Omental fat pad (tissue), 4 donors: ENCODE results near the gene BIRC2. TPM values are rescaled to one million over a fixed set of nuclear protein-coding genes. Genes with fewer than 3 reads are reported as not detected.
"Not testable (repeated sequence)": the region's sequence is repeated elsewhere in the genome, so short reads cannot be mapped to it uniquely, and the experiment has no call there.

ENCODE experiments used
- ATAC-seq: fragments of 150-250 bp; one replicate; pipeline ENCODE4 v1.9.1; 2016; ENCODE audit warnings: mild to moderate bottlenecking, moderate library complexity; ENCODE audit not compliant: low FRiP score
- DNase-seq: peaks from one replicate; pipeline ENCODE4 v3.0.0-alpha.2; 2019; ENCODE audit warnings: low spot score
- total RNA-seq, 4 donors: library from RNA; depleted of rRNA; stranded (reverse); fragments of >200 nt; gene quantifications; one replicate each; pipeline ENCODE4 v1.1.0, GENCODE V29; 2016
- TF ChIP-seq, protein P1 (sequence below), 3 donors: fragments of 450-650 bp; IDR thresholded peaks; one replicate each; pipeline ENCODE4 v1.5.1; 2016 to 2017; ENCODE audit warnings: antibody characterized with exemption in 3 of 3, mild to moderate bottlenecking in 3 of 3, moderate library complexity in 2 of 3

The BIRC2 gene
- total RNA-seq, 4 donors from 2014 or later, result 39.4 to 56.0 (median 53.4) TPM

GRCh38 chr11:102323542-102324251 is 23.3 kb upstream of the BIRC2 start:
- ATAC-seq (peak; percentile 89), DNase-seq (no peak)
- TF ChIP-seq, protein P1, sequence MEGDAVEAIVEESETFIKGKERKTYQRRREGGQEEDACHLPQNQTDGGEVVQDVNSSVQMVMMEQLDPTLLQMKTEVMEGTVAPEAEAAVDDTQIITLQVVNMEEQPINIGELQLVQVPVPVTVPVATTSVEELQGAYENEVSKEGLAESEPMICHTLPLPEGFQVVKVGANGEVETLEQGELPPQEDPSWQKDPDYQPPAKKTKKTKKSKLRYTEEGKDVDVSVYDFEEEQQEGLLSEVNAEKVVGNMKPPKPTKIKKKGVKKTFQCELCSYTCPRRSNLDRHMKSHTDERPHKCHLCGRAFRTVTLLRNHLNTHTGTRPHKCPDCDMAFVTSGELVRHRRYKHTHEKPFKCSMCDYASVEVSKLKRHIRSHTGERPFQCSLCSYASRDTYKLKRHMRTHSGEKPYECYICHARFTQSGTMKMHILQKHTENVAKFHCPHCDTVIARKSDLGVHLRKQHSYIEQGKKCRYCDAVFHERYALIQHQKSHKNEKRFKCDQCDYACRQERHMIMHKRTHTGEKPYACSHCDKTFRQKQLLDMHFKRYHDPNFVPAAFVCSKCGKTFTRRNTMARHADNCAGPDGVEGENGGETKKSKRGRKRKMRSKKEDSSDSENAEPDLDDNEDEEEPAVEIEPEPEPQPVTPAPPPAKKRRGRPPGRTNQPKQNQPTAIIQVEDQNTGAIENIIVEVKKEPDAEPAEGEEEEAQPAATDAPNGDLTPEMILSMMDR (IDR thresholded peaks at IDR 0.05), result no peak

DNA sequence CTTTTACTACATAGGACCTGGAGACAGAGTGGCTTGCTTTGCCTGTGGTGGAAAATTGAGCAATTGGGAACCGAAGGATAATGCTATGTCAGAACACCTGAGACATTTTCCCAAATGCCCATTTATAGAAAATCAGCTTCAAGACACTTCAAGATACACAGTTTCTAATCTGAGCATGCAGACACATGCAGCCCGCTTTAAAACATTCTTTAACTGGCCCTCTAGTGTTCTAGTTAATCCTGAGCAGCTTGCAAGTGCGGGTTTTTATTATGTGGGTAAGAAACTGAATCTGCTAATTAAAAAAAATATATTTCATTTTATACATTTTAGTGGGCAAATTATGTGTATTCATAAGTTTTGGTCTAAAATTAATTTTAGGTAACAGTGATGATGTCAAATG is 21.9 kb upstream of the BIRC2 start:
- ATAC-seq, result no peak
- DNase-seq, result no peak
- TF ChIP-seq, protein P1 (IDR thresholded peaks at IDR 0.05), result no peak

DNA sequence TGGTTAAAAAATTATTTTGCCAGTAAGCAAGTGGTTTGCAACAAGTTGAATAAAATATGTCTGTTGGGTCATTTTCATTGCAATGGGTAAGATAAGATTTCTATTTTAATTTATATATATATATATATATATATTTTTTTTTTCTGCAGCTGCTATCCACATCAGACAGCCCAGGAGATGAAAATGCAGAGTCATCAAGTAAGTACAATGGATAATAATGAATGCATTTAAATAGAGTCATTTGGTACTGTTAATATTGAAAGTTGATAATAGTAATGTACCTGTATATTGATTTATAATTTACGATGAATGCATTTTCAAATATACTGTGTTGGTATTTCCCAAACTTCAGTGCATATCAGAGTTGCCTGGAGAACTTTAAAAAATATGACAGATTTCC is 18.3 kb upstream of the BIRC2 start:
- TF ChIP-seq, protein P1 (IDR thresholded peaks at IDR 0.05), result no peak
- DNase-seq (no peak), ATAC-seq (no peak)

DNA sequence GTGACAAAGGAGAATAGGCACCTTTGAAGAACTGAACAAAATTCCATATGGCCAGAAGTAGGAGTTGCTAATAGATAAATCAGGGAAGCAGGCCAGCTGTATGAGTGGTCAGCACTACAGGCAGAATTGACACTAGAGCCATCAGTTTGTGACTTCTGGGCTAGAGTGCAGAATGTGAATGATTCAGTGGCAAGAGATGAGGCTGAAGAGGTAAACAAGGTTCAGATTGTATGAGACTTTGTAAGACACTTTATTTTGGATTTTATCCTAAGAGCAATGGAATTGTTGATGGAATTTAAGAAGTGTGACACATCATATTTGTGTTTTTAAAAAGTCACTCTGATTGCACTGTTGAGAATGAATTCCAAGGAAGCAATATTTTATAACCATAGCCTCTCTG is 16.8 kb upstream of the BIRC2 start:
- DNase-seq, result no peak
- no peak for ATAC-seq
- TF ChIP-seq, protein P1 (IDR thresholded peaks at IDR 0.05), result no peak

DNA sequence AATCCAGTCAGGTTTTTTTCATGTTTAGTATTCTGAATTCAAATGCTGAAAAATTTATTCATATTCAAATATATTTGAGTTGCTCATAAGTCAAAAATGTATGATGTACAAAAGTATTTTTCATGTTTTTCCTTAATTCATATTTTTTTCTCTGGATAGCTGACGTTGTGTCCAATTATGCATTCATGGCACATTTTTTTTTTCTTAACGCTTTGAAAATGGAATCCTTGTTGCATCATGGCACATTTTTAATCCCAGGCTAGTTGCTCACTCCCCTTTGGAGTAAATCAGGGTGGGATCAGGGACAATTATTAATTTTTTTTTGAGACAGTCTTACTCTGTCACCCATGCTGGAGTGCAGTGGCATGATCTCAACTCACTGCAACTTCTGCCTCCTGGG is 15.7 kb upstream of the BIRC2 start:
- DNase-seq (no peak), ATAC-seq (no peak)
- TF ChIP-seq, protein P1 (IDR thresholded peaks at IDR 0.05), result no peak

DNA sequence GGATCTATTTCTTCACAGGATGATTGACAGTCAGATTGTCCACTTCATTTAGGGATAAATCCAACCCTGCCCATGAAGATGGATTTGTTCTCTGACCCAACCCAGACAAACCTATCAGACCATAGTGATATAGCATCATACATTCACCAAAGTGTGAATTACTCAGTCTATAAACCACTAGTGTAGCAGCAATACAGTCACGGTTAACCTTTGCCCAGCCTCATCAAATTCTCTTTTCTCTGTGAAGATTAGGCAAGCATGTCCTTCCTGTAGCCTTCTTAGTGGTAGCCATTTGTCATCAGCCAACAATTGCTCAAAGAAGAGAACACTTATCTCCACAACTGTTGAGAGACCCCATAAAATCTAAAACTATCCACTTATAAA is 14.4 kb upstream of the BIRC2 start:
- DNase-seq (no peak), ATAC-seq (no peak)
- TF ChIP-seq, protein P1 (IDR thresholded peaks at IDR 0.05), result no peak

DNA sequence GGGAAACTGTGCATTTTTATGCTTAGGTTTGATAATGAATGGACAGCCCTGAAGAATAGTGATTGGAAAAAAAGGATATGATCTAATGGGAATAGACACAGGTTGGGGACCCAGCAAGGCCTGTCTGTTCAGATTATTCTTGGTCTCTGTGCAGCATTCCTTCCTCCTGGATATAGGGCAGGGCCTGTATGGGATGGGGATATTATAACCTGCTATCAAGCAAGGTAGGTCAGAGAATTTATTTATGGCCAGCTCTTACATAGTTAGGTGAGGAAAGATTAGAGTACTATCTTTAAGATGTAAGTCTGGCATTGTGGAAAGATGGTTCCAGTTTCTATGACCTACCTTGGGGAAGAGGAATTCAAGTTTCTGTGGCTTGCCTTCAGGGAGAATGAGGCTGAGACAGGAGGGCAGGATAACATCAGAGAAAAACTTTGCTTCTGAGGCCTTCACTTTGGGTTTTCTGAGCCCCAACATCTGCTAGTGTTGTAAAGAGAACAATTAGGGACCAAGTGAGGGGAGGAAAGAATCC is 8.5 kb upstream of the BIRC2 start:
- TF ChIP-seq, protein P1 (IDR thresholded peaks at IDR 0.05), result no peak
- ATAC-seq, result no peak
- DNase-seq, result no peak

- not testable (repeated sequence) for DNase-seq, ATAC-seq
Measured at GRCh38 chr11:102341311-102341710, 5.7 kb upstream of the BIRC2 start.
